GM12891 (cell line): ENCODE data around the gene RAB11FIP3.

Source experiments
- POLR2A ChIP-seq: IDR thresholded peaks from 2 replicates; pipeline ENCODE4 v1.6.1; 2011; ENCODE audit warnings: low read depth, low read length, control low read depth
- POLR2AphosphoS5 ChIP-seq: IDR thresholded peaks from 2 replicates; pipeline ENCODE4 v1.6.1; 2011; ENCODE audit warnings: low read depth, low read length, control low read depth
- POU2F2 ChIP-seq: IDR thresholded peaks from 2 replicates; pipeline ENCODE4 v1.6.1; 2011; ENCODE audit warnings: low read depth, mild to moderate bottlenecking, control low read depth, low read length, moderate library complexity
- SPI1 ChIP-seq: IDR thresholded peaks from 2 replicates; pipeline ENCODE4 v1.6.1; 2011; ENCODE audit warnings: low read depth, low read length, control low read depth
- TAF1 ChIP-seq: IDR thresholded peaks from 2 replicates; pipeline ENCODE4 v1.6.1; 2011; ENCODE audit warnings: low read depth, low read length, control low read depth

DNA sequence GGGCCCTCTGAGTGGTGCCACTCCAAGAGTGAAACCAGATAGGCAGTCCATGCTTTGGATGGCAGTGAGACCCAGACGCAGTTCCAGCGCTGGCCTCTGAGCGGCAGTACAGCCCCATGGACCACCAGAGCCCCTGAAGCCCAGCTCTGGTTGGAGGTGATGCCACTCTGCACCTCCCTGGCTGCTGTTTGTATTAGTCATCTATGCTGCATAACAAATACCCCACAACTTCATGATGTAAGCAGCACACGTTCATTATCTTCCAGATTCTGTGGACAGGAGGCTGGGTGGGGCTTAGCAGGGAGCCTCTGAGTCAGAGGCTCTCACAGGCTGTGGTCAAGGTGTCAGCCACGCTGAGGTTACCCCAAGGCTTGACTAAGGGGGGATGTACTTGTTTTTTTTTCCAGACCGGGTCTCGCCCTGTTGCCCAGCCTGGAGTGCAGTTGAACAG is 33.5 kb upstream of the RAB11FIP3 start:
- TF ChIP-seq POLR2A (no peak), POLR2AphosphoS5 (no peak), POU2F2 (no peak), SPI1 (no peak), TAF1 (no peak)
